HL-60/S4 (cell line): ENCODE results near the gene MYO18A.
"Not testable (repeated sequence)": the region's sequence is repeated elsewhere in the genome, so short reads cannot be mapped to it uniquely, and the experiment has no call there.

ENCODE experiments used
- in situ Hi-C: fragments of 300-500 bp; cut with MboI; formaldehyde crosslinking; loops from 2 replicates; pipeline ENCODE4 v1.14.3; 2022; ENCODE audit warnings: low sequenced_read_pairs

MYO18A gene, protein sequence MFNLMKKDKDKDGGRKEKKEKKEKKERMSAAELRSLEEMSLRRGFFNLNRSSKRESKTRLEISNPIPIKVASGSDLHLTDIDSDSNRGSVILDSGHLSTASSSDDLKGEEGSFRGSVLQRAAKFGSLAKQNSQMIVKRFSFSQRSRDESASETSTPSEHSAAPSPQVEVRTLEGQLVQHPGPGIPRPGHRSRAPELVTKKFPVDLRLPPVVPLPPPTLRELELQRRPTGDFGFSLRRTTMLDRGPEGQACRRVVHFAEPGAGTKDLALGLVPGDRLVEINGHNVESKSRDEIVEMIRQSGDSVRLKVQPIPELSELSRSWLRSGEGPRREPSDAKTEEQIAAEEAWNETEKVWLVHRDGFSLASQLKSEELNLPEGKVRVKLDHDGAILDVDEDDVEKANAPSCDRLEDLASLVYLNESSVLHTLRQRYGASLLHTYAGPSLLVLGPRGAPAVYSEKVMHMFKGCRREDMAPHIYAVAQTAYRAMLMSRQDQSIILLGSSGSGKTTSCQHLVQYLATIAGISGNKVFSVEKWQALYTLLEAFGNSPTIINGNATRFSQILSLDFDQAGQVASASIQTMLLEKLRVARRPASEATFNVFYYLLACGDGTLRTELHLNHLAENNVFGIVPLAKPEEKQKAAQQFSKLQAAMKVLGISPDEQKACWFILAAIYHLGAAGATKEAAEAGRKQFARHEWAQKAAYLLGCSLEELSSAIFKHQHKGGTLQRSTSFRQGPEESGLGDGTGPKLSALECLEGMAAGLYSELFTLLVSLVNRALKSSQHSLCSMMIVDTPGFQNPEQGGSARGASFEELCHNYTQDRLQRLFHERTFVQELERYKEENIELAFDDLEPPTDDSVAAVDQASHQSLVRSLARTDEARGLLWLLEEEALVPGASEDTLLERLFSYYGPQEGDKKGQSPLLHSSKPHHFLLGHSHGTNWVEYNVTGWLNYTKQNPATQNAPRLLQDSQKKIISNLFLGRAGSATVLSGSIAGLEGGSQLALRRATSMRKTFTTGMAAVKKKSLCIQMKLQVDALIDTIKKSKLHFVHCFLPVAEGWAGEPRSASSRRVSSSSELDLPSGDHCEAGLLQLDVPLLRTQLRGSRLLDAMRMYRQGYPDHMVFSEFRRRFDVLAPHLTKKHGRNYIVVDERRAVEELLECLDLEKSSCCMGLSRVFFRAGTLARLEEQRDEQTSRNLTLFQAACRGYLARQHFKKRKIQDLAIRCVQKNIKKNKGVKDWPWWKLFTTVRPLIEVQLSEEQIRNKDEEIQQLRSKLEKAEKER (N-terminal part only)

DNA sequence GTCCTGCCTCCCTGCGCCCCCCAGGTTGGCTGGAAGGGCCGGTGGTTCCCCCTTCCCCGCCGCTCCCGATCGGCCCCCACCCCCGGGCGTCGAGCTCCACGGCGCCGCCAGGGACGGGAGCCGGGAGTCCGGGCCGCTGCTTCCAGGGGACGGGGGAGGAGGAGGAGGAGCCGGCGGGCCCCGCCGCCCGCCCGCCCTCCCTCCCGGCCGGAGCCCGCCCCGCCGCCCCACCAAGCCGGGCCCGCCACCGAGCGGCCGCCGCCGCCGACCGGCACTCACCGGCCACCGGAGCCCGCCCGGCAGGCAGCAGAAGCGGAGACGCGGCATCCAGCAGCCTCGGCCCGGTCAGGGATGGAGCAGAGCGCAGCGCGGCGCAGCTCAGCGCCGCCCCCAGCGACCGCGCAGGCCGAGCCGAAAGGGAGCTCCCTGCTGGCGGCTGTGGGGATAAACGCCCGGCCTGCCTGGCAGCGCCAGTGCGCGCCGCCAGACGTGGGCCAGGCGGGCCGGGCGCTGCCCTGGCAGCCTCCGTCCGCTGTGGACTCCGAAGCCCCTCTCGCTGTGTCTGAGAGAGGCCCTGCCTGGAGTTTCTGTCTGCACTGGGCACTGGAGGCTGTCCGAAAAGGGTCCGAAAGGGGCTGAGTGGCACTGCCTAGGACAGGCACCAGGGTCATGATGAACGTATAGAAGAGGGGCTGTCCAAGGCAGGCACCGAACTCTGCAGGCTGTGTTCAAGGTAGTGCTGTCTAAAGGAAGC lies at the start of gene MYO18A:
Gene MYO18A, minus strand, starts transcription at position 365 of the 754 bp plus-strand sequence. CDS start 13,458 bp downstream, outside the sequence.
- in situ Hi-C loops, result no loop called here

DNA sequence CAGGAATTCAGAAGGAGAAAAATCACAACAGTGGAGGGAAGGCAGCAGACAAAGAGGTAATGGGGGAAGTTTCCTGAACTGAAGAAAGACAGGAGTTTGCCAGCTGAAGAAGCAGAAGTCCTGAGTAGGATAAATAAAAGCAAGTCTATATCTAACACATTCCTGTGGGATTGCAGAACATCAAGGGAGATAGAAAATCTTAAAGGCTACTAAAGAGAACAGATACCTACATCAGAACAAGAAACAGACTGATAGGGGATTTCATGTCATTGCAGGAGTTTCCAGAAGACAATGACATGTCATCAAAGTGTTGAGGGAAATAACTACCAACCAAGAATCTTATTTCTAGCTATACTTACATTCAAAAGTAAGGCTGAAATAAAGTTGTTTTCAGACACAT lies 45.2 kb upstream of the MYO18A start:
- in situ Hi-C loops, result no loop called here

DNA sequence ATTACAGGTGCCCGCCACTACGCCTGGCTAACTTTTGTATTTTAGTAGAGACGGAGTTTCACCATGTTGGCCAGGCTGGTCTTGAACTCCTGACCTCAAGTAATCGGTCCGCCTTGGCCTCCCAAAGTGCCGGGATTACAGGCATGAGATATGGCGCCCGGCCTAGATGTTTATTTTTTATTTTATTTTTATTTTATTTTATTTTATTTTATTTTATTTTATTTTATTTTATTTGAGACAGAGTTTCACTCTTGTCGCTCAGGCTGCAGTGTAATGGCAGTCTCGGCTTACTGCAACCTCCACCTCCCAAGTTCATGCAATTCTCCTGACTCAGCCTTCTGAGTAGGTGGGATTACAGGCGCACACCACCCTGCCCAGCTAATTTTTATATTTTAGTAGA lies 41.1 kb upstream of the MYO18A start:
- in situ Hi-C loops, result not testable (repeated sequence)

DNA sequence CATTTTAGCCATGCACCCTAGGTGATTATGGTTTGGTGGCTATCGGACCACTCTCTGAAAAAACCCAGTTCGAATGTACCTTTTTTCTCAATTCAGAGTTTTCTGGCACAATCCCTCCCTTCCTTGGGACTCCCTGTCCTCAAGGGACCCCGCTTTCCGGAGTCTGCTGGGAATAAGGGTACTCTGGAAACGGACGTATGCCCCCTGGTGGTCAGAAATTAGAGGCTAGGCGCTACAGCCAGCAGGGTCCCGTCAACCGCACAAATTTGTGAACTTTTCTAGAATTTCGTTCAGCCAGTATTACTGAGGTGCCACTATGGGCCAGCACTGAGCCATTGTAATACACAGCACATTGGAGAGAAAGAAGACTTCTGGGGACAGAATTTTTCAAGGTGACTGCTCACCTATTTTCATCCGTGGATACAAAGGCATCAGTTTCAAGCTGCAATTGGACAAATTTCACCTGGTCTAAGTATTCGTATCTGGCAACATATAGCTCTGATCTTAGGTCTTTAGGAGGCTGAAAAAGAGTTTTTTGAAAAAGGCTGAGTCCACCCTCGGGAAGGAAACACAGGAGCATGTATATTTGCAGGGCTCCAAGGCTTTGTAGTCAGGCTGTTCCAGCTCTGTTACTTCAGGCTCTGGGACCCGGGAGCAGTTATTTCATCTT lies 39.3 kb upstream of the MYO18A start:
- in situ Hi-C loops, result no loop called here

DNA sequence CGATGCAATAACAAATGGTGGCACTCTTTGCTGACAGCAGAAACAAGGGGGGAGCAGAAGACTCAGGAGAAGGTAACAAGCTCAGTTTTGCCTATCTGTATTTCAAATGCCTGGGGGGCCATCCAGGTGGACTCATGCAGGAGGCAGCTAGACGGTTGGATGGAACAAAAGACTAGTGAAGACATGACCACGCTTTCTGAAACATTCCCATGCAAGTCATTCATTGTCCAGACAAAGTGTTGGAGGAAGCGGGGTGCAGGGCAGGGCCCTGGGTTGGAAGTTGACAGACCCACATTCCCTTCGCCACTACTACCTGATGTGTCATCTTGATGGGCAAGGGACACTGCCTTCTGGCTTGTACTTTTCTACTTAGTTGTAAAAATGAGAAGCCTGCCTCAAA lies 36.7 kb upstream of the MYO18A start:
- in situ Hi-C loops, result no loop called here

DNA sequence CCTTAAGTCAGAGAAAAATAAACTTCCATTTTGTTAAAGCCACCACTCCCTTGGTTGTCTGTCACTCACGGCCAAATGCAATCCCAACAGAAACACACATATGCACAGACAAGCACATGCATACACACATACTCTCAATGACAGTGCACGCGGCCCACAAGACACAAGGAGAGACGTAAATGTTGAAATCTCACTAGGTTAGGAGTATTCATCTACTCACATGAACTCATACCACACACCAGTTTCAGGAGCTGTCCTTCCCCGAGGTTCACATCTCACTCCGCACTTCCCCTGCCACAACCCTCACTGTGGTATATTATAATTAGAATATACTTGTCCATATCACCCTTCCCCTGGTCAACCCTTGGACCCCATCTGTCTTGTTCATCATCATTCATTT lies 36.0 kb upstream of the MYO18A start:
- in situ Hi-C loops, result no loop called here

DNA sequence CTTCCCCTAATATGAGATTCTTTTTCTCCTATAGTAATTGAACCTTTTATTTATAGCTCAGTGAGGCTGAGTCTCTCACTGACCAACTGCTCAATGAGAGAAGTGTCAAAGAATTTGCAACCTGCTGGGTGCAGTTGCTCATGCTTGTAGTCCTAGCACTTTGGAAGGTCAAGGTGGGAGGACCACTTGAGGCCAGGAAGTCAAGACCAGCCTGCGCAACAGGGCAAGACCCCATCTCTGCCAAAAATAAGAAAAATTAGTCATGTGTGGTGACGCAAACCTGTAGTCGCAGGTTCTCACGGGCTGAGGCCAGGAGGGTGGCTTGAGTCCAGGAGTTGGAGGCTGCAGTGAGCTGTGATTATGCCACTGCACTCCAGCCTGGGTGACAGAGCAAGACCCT lies 35.5 kb upstream of the MYO18A start:
- in situ Hi-C loops, result no loop called here

DNA sequence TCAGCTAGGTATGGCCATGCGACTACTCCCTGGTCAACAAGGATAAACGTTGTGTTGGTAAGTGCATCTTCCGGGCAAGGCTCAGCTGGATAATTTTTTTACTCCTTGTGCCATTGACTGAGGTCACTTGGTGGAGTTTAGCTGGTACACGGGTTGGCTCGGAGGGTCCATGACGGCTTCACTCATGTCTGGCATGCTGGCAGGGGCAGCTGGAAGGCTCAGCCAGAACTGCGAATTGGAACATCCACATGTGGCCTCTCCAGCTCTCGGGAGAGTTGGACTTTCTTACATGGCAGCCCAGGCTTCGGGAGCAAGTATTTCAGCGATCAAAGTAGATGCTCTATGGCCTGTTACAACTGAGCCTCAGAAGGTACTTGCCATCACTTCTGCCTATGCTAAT lies 35.0 kb upstream of the MYO18A start:
- in situ Hi-C loops, result no loop called here

DNA sequence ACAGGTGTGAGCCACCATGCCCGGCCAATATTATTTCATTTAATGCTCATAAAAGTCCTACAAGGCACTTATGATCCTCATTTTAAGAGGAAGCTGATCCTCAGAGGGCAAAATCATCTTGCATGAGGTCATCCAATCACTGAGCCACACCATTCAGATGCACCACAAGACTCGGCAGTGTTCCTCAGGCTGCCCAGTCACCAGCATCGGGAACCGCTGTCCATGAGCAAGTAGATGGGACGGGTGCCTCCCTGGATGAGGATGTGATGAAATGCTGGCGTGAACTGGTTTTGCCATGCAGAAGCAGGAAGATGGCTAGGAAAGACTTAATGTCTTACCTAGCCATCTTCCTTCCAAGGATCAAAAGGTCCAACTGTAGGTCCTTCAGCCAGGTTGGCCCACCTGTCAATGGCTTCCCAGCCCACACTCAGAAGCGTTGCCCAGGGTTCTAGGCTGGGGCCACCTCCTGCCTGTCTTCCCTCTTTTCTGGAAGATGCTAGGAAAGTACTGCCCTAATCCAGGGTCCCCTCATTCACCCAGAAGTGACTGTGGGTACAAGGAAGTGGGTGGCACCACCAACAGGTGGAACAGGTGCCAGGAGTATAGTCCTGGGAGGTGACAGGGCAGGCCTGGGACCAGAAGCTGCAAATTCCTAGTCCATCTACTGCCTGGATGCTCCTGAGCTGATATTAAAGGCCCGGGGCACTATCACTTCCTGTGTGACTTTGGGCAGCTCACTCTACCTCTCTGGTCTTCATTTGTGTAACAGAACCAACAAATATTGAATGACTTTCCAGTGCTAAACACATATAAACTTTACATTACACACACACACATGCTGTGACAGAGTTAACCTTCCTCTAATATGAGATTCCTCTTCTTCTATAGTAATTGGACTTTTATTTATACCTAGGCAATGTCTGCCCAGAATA lies 34.3 kb upstream of the MYO18A start:
- in situ Hi-C loops, result no loop called here

DNA sequence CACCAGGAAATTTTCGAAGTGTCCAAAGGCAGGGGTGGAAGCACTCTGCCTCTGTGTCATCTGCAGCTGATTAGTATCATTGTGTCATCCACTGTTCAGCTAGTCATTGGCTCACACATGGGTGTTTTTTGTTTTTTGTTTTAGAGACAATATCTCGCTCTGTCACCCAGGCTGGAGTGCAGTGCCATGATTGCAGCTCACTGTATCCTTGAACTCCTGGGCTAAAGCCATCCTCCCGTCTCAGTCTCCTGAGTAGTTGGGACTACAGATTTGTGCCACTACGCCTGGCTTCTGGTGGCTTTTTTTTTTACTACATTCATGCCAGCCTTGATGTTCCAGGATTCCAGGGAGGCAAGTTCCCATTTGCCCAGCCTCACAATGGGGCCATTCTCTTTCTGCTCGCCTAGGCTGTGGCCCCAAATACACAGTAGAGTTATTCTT lies 32.5 kb upstream of the MYO18A start:
- in situ Hi-C loops, result no loop called here

DNA sequence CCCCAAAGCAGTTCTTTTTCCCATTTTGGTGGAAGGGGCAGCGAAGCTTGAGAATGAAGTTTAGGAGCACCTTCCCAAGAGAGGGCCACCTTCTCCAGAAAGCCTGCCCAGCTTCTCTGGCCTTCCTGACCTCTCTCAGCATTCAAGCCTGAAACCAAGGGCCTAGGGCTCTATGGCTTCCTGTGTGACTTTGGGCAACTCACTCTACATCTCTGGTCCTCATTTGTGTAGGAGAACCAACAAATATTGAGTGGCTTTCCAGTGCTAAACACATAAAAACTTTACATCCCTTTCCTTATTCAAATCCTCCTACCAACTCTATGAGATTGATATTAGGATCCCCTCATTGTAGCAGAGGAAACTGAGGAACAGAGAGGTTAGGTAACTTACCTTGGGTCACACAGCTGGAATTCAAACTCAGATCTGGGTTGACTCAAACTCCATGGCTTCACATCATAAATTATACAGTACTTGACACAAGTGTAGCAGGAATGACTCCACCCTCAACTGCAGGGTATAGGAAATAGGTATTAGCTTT lies 32.0 kb upstream of the MYO18A start:
- in situ Hi-C loops, result no loop called here

DNA sequence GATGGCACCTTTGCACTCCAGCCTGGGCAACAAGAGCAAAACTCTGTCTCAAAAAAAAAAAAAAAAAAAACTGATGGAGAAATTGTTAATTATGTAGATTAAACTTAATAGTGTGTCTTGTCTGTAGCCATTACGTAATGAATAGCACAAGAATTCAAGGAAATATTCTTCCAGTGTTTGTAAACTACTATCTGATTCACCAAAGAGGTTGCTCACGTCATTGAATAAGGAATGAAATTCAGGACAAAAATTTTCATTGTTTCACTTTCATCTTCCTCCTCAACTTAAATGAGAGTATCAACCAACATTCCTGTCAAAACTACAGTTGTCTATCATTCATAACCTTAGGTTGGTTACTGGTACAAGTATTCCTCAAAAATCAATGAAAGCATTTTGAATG lies 30.7 kb upstream of the MYO18A start:
- in situ Hi-C loops, result no loop called here

DNA sequence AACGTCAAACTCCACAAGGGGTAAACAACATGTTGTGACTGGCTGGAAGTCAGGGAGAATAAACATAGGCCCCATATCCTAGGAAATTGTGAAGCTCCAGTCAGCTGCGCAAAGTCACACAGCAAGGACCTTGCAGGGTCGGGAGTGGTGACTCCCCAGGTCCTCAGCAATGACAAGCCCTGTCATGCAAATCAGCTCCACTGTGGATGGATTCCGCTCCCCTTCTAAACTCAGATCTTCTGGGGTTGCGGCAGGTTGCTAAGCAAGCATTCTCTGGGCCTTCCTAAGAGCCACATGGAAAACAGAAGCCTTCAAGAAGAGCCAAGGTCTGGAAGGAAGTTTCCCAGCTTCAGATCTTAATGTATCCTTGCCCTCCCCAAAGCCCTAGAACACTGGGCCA lies 28.9 kb upstream of the MYO18A start:
- in situ Hi-C loops, result no loop called here

DNA sequence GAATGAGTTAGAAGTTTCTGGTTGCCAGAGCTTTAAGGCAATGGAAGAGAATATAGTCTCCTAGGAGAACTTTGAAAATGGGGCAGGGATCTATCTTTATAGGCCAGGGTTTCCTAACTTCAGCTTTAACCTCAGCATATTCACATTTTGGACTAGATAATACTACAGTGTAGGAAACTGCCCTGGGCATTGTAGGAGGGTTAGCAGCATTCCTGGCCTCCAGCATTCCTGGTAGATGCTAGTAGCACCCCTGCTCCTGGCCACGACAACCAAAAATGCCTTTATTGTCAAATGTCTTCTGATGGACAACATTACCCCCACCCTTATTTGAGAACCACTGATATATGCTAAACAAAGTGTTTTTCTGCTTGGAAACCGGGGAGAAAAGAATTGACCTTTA lies 27.8 kb upstream of the MYO18A start:
- in situ Hi-C loops, result no loop called here

DNA sequence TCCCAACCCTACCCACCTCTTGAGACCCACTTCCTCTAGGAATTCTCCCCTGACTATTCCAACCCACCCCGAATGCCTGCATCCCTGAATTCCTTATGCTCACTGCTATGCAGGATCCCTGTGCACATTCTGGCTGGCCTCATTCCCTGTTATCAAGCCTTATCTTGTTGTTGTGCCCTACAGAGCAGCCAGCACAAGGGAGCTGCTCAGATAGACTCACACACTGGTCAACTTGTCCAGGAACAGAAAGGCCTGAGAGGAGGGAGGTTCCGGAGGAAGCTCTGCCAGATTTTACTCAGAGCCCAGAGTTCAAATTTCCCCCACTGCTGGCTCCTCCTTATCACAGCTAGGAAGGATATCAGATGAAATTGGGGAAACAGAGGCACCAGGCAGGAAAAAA lies 24.8 kb upstream of the MYO18A start:
- in situ Hi-C loops, result no loop called here

DNA sequence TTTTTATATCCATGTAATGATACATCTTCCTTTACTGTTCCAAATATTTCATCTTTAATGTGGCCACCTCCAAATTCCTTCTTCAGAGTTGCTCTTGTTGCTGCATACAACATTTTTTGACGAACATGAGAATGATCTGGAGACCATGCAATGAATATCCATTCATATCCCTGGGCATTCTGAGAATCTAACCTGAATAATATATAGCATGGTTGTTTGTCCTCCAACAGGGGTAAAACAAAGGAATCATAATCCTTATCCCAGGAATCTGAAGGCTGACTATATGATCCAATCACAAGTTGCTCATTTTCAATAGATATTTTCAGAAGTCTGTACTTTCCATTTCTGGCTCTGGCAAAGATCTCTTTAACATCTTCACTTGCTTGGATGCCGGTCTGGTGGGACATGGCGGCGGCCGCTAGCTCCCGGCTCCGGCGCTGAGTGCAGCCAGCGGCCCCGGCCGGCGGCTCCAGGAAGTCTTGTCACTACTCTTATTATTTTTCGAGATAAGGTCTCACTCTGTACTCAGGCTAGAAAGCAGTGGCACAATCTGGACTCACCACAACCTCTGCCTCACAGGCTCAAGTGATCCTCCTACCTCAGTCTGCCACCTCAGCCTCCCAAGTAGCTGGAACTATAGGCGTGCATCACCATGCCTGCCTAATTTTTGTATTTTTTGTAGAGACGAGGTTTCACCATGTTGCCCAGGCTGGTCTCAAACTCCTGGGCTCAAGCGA lies 24.0 kb upstream of the MYO18A start:
- in situ Hi-C loops, result not testable (repeated sequence)

DNA sequence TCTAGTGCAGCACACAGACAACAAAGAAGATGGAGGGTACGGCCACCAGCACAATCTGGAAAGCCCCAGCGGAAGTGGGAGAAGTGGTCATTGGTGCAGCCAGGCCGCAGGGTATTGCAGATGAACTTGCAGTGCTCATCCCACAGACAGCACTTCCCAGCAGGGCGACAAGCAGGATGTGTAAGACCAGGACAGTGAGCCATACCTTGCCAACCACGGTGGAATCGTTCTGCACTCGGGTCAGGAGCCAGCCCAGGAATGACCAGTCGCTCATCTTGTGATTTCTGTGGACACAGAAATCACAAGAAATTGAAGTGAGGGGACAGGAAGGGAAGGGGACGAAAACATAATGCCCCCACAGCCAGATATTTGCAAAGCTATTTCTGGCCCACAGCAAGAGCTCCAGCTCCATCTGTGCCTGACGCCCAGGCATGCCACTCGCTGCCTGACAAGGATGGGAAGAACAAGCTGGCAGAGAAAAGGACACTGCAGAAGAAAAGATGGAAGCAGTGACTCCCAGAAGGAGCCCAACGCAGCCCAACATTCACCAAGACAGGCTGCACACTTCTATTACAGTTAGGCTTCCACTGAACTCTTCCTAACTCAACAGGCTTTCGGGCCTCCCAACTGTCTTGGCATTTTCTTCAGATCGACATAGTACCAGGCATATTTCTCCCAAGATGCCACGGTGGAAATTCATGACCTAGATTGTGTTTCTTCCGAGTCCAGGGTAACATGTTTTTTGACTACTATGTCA lies 17.5 kb upstream of the MYO18A start:
- in situ Hi-C loops, result no loop called here
